ENCODE results near the gene ABCA8.

DNA sequence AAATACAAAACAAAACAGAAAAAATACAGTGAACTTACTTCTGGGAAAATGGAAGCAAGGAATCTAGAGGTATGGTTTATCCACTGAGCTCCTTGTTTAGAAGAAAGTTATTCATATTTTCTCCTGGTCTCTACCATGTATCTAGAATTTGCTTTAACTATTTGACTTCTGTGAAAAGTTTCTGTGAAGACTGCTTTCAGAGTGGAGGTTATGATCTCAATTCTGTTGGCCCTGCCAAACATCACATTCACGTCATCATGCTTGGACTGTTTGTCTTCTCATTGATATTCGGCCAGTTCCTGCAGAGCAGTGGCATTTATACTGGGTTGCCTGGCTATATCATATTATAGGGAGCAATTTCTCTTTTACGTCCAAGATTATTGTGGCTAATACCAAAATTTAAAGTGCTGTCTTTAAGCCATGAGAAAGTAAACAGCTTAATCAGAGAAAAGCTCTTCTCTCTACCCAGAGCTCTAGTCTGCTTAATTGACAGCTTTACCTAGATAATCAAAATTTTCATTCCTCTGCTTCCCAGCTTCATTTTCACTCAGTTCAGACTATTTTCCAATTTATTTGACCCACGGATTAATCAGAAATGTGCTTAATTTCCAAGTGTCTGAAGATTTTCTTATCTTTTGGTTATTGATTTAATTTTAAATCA, at the start of gene ABCA8:
- TF ChIP-seq FOXJ3 (CRISPR knock-in tag; IDR thresholded peaks at IDR 0.05; ENCODE audit: borderline replicate concordance) = no peak
- TF ChIP-seq, protein P1, sequence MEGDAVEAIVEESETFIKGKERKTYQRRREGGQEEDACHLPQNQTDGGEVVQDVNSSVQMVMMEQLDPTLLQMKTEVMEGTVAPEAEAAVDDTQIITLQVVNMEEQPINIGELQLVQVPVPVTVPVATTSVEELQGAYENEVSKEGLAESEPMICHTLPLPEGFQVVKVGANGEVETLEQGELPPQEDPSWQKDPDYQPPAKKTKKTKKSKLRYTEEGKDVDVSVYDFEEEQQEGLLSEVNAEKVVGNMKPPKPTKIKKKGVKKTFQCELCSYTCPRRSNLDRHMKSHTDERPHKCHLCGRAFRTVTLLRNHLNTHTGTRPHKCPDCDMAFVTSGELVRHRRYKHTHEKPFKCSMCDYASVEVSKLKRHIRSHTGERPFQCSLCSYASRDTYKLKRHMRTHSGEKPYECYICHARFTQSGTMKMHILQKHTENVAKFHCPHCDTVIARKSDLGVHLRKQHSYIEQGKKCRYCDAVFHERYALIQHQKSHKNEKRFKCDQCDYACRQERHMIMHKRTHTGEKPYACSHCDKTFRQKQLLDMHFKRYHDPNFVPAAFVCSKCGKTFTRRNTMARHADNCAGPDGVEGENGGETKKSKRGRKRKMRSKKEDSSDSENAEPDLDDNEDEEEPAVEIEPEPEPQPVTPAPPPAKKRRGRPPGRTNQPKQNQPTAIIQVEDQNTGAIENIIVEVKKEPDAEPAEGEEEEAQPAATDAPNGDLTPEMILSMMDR (IDR thresholded peaks at IDR 0.05) = no peak
- TF ChIP-seq JUN (CRISPR knock-in tag; IDR thresholded peaks at IDR 0.05) = no peak
- TF ChIP-seq KAT7 (CRISPR knock-in tag; IDR thresholded peaks at IDR 0.05; ENCODE audit: borderline replicate concordance) = no peak
- TF ChIP-seq, protein P2, sequence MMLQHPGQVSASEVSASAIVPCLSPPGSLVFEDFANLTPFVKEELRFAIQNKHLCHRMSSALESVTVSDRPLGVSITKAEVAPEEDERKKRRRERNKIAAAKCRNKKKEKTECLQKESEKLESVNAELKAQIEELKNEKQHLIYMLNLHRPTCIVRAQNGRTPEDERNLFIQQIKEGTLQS (CRISPR knock-in tag; conservative IDR thresholded peaks at IDR 0.05) = no peak
